DND-41 (cell line): ENCODE results near the gene SLC38A3.

Experiments used
- CTCF ChIP-seq: IDR thresholded peaks from 2 replicates; pipeline ENCODE4 v1.5.1; 2012; ENCODE audit warnings: borderline replicate concordance, low read length, moderate library complexity, mild to moderate bottlenecking; ENCODE audit not compliant: poor library complexity, severe bottlenecking; ENCODE audit errors: extremely low read depth
- EZH2 ChIP-seq: IDR thresholded peaks from 3 replicates; pipeline ENCODE4 v1.6.1; 2012; ENCODE audit warnings: borderline replicate concordance, low read depth, mild to moderate bottlenecking, moderate library complexity, low read length, inconsistent platforms; ENCODE audit not compliant: severe bottlenecking

- TF ChIP-seq CTCF (no peak), EZH2 (no peak)
These were observed 41.3 kb upstream of the SLC38A3 start for GRCh38 chr3:50163572-50164455.
